Endothelial cell of umbilical vein (primary cell): ENCODE measurements around the gene KAT2A. TPM values are rescaled to one million over a fixed set of nuclear protein-coding genes. Genes with fewer than 3 reads are reported as not detected.

ENCODE experiments used
- BruUV-seq: library from RNA; stranded (reverse); fragments of 400-500 nt; replicated peaks from 2 replicates; lab custom pipeline; 2021; lab: Mats Ljungman, UMichigan
- CTCF ChIA-PET: fragments of 300-600, 350-600 bp; sonication (Branson Sonifier 250); formaldehyde crosslinking; loops from one replicate; lab custom pipeline; 2021; ENCODE audit warnings: antibody characterized with exemption, inconsistent platforms; lab: Charles Lee
- POLR2A ChIA-PET: fragments of 300-600, 350-600 bp; sonication (Branson Sonifier 250); formaldehyde crosslinking; loops from one replicate; lab custom pipeline; 2021; ENCODE audit warnings: antibody characterized with exemption, inconsistent platforms; lab: Charles Lee
- DNase-seq: peaks from one replicate; pipeline ENCODE4 v3.0.0-alpha.2; 2011; ENCODE audit warnings: low read depth, low spot score
- FAIRE-seq: peaks from 2 replicates; lab custom pipeline; 2011; peaks lifted over from hg19 to GRCh38; lab: Jason Lieb, UNC
- H2AFZ ChIP-seq: 2 replicates; pipeline ENCODE4 v1.6.0; 2012; ENCODE audit warnings: low read depth, low read length, control low read depth, inconsistent platforms
- H3K27ac ChIP-seq: 2 replicates; pipeline ENCODE4 v1.5.1; 2011; ENCODE audit warnings: low read depth, mild to moderate bottlenecking, control low read depth, low read length, moderate library complexity; ENCODE audit not compliant: insufficient read depth
- H3K27me3 ChIP-seq, 2 experiments: 2 replicates each; pipeline versions ENCODE4 v1.6.0 to v1.6.1; 2011; ENCODE audit warnings: low read length in 2 of 2, mixed read lengths in 1 of 2; ENCODE audit not compliant: control insufficient read depth in 2 of 2, insufficient read depth in 2 of 2
- H3K36me3 ChIP-seq, 2 experiments: 2 replicates in 1 of 2; 3 replicates in 1 of 2; pipeline ENCODE4 v1.5.1; 2011; ENCODE audit warnings: low read length in 2 of 2, mild to moderate bottlenecking in 1 of 2, moderate library complexity in 1 of 2; ENCODE audit not compliant: control insufficient read depth in 2 of 2, insufficient read depth in 2 of 2; ENCODE audit errors: extremely low read depth in 1 of 2
- H3K4me1 ChIP-seq: 3 replicates; pipeline ENCODE4 v1.5.1; 2011; ENCODE audit warnings: mild to moderate bottlenecking, low read length; ENCODE audit not compliant: control insufficient read depth, insufficient read depth; ENCODE audit errors: extremely low read depth
- H3K4me2 ChIP-seq: 2 replicates; pipeline ENCODE4 v1.6.1; 2011; ENCODE audit warnings: low read length, control low read depth, mixed read lengths; ENCODE audit not compliant: insufficient read depth
- H3K4me3 ChIP-seq, 3 experiments: fragments of 200-600 bp in 1 of 3; sonication (generic), shearing (Covaris generic) in 1 of 3; replicated peaks in 1 of 3; 2 replicates each; pipeline ENCODE4 v1.5.1; 2011 to 2016; ENCODE audit warnings: control low read depth in 3 of 3, low read length in 3 of 3, mild to moderate bottlenecking in 2 of 3, inconsistent platforms in 1 of 3, low read depth in 1 of 3, moderate library complexity in 1 of 3; ENCODE audit not compliant: insufficient read depth in 1 of 3
- H3K79me2 ChIP-seq: 2 replicates; pipeline ENCODE4 v1.6.0; 2012; ENCODE audit warnings: low read length, inconsistent platforms; ENCODE audit not compliant: control insufficient read depth, insufficient read depth
- H3K9ac ChIP-seq: replicated peaks from 2 replicates; pipeline ENCODE3; 2011; ENCODE audit warnings: low read length, control low read depth; ENCODE audit not compliant: insufficient read depth; ENCODE audit errors: extremely low read depth
- H3K9me1 ChIP-seq: replicated peaks from 3 replicates; pipeline ENCODE4 v1.6.0; 2011; ENCODE audit warnings: mild to moderate bottlenecking, low read length; ENCODE audit not compliant: control insufficient read depth, insufficient read depth; ENCODE audit errors: extremely low read depth
- H3K9me3 ChIP-seq: replicated peaks from 2 replicates; pipeline ENCODE4 v1.5.1; 2012; ENCODE audit warnings: low read length, inconsistent platforms; ENCODE audit not compliant: control insufficient read depth, insufficient read depth
- H4K20me1 ChIP-seq: replicated peaks from 2 replicates; pipeline ENCODE3; 2011; ENCODE audit warnings: mild to moderate bottlenecking, low read length; ENCODE audit not compliant: control insufficient read depth, insufficient read depth; ENCODE audit errors: extremely low read depth
- CTCF ChIP-seq, 2 donors: IDR thresholded peaks; 1 replicate in 1 of 2; 2 replicates in 1 of 2; pipeline ENCODE4 v1.5.1; 2011; ENCODE audit warnings: low read length in 2 of 2, mild to moderate bottlenecking in 2 of 2, moderate library complexity in 2 of 2, control low read depth in 1 of 2, inconsistent platforms in 1 of 2, low read depth in 1 of 2; ENCODE audit not compliant: insufficient read depth in 1 of 2; ENCODE audit errors: extremely low read depth in 1 of 2
- GATA2 ChIP-seq: IDR thresholded peaks from 2 replicates; pipeline ENCODE4 v1.7.0; 2011; ENCODE audit warnings: low read depth, mild to moderate bottlenecking, moderate library complexity, mixed read lengths, low read length; ENCODE audit not compliant: insufficient read length, insufficient read depth
- MAX ChIP-seq: IDR thresholded peaks from 2 replicates; pipeline ENCODE4 v1.6.1; 2011; ENCODE audit not compliant: insufficient read depth, insufficient read length
- POLR2A ChIP-seq: IDR thresholded peaks from 2 replicates; pipeline ENCODE4 v1.6.1; 2012; ENCODE audit warnings: low read depth, mild to moderate bottlenecking, control low read depth, low read length
- POLR2AphosphoS5 ChIP-seq: IDR thresholded peaks from 2 replicates; pipeline ENCODE4 v1.6.1; 2012; ENCODE audit warnings: low read depth, mild to moderate bottlenecking, control low read depth, low read length, moderate library complexity; ENCODE audit not compliant: insufficient read depth
- dilution Hi-C: fragments of 300-500 bp; cut with MboI; formaldehyde crosslinking; loops from one replicate; pipeline ENCODE4 v1.15.0; 2019; ENCODE audit warnings: low sequenced_read_pairs; ENCODE audit not compliant: extremely low pct_ligation_motif_present
- intact Hi-C: fragments of 100-400 bp; cut with micrococcal nuclease; formaldehyde crosslinking; loops from one replicate; pipeline ENCODE4 v1.10.0; 2022
- polyA plus RNA-seq, 4 experiments: library from polyadenylated mRNA; depleted of rRNA in 3 of 4; stranded (reverse) in 3 of 4; unstranded in 1 of 4; fragments of >200 nt; gene quantifications; 2 replicates each; pipeline versions ENCODE4 v1.2.1 to v1.2.3, GENCODE V29; 2011 to 2012; ENCODE audit warnings: missing spikeins in 1 of 4
- total RNA-seq: library from RNA; stranded (reverse); gene quantifications from 2 replicates; pipeline ENCODE4 v1.2.3, GENCODE V29; 2021

KAT2A gene
- total and polyA plus RNA-seq, 2 donors (not counting 3 experiments of a cell fraction or from before 2014, with no cell fraction given) = 32.9 to 33.4 TPM

- DNase-seq (no peak), FAIRE-seq (peak; percentile 69)
- dilution Hi-C loops = no loop called here
Observed at GRCh38 chr17:42133461-42134041, 12.4 kb upstream of the KAT2A start.

More at GRCh38 chr17:42133461-42134041, 12.4 kb upstream of the KAT2A start:
- Histone ChIP-seq H3K27me3 (no peaks in the 10 kb centered on the region), H3K9me3 (no peaks in the 10 kb centered on the region), H3K36me3 (peaks cover 11 to 17% of the 10 kb centered on the region in 2 experiments), H3K79me2 (peaks cover 85% of the 10 kb centered on the region), H2AFZ (no peak overlapping the region), H3K9me1 (no peaks in the 10 kb centered on the region), H3K4me2 (peak overlapping the region; percentile 83), H3K9ac (no peak overlapping the region), H3K4me1 (peaks cover 79% of the 10 kb centered on the region), H4K20me1 (no peaks in the 10 kb centered on the region), H3K4me3 (no peak overlapping the region), H3K27ac (peak overlapping the region; percentile 71)
- intact Hi-C loops = loop anchor here (10.0 kb wide), 2 partner anchors 141 to 391 kb away; partner anchors contain the start of gene STAT5B
- POLR2A ChIA-PET = interaction anchor here (0.5 to 0.6 kb wide), 2 partner anchors 89 to 186 kb away, joined by 3 to 4 read pairs; no protein-coding TSS in a partner anchor
- CTCF ChIA-PET = interaction anchor here (1.0 to 1.5 kb wide), 3 partner anchors 9 to 15 kb away, joined by 3 to 4 read pairs (median 3); partner anchors contain the start of gene KAT2A
- BruUV-seq = no TSS peak
- no peak for TF ChIP-seq CTCF (IDR thresholded peaks at IDR 0.05; ENCODE audit: extremely low read depth in 1 of 2, insufficient read depth in 1 of 2, low read depth in 1 of 2, low read length in 2 of 2)
- TF ChIP-seq POLR2AphosphoS5 = no peak
- no peak for TF ChIP-seq MAX
- no peak for TF ChIP-seq POLR2A
- no peak for TF ChIP-seq GATA2
